Endothelial cell of umbilical vein (primary cell): ENCODE measurements around the gene CACNA1F. TPM values are rescaled to one million over a fixed set of nuclear protein-coding genes. Genes with fewer than 3 reads are reported as not detected.

Experiments used
- Bru-seq: library from RNA; stranded (reverse); fragments of 400-500 nt; gene quantifications from one replicate; lab custom pipeline; 2021; lab: Mats Ljungman, UMichigan
- BruChase-seq, 2 experiments: library from RNA; stranded (reverse); fragments of 400-500 nt; gene quantifications; one replicate each; lab custom pipeline; 2021; lab: Mats Ljungman, UMichigan
- BruUV-seq: library from RNA; stranded (reverse); fragments of 400-500 nt; replicated peaks from 2 replicates; lab custom pipeline; 2021; lab: Mats Ljungman, UMichigan
- CTCF ChIA-PET: fragments of 300-600, 350-600 bp; sonication (Branson Sonifier 250); formaldehyde crosslinking; loops from one replicate; lab custom pipeline; 2021; ENCODE audit warnings: antibody characterized with exemption, inconsistent platforms; lab: Charles Lee
- POLR2A ChIA-PET: fragments of 300-600, 350-600 bp; sonication (Branson Sonifier 250); formaldehyde crosslinking; loops from one replicate; lab custom pipeline; 2021; ENCODE audit warnings: antibody characterized with exemption, inconsistent platforms; lab: Charles Lee
- DNase-seq: peaks from one replicate; pipeline ENCODE4 v3.0.0-alpha.2; 2011; ENCODE audit warnings: low read depth, low spot score
- FAIRE-seq: peaks from 2 replicates; lab custom pipeline; 2011; peaks lifted over from hg19 to GRCh38; lab: Jason Lieb, UNC
- H2AFZ ChIP-seq: 2 replicates; pipeline ENCODE4 v1.6.0; 2012; ENCODE audit warnings: low read depth, low read length, control low read depth, inconsistent platforms
- H3K27ac ChIP-seq: 2 replicates; pipeline ENCODE4 v1.5.1; 2011; ENCODE audit warnings: low read depth, mild to moderate bottlenecking, control low read depth, low read length, moderate library complexity; ENCODE audit not compliant: insufficient read depth
- H3K27me3 ChIP-seq, 2 experiments: 2 replicates each; pipeline versions ENCODE4 v1.6.0 to v1.6.1; 2011; ENCODE audit warnings: low read length in 2 of 2, mixed read lengths in 1 of 2; ENCODE audit not compliant: control insufficient read depth in 2 of 2, insufficient read depth in 2 of 2
- H3K36me3 ChIP-seq, 2 experiments: 2 replicates in 1 of 2; 3 replicates in 1 of 2; pipeline ENCODE4 v1.5.1; 2011; ENCODE audit warnings: low read length in 2 of 2, mild to moderate bottlenecking in 1 of 2, moderate library complexity in 1 of 2; ENCODE audit not compliant: control insufficient read depth in 2 of 2, insufficient read depth in 2 of 2; ENCODE audit errors: extremely low read depth in 1 of 2
- H3K4me1 ChIP-seq: 3 replicates; pipeline ENCODE4 v1.5.1; 2011; ENCODE audit warnings: mild to moderate bottlenecking, low read length; ENCODE audit not compliant: control insufficient read depth, insufficient read depth; ENCODE audit errors: extremely low read depth
- H3K4me2 ChIP-seq: 2 replicates; pipeline ENCODE4 v1.6.1; 2011; ENCODE audit warnings: low read length, control low read depth, mixed read lengths; ENCODE audit not compliant: insufficient read depth
- H3K4me3 ChIP-seq, 3 experiments: fragments of 200-600 bp in 1 of 3; sonication (generic), shearing (Covaris generic) in 1 of 3; replicated peaks in 1 of 3; 2 replicates each; pipeline ENCODE4 v1.5.1; 2011 to 2016; ENCODE audit warnings: control low read depth in 3 of 3, low read length in 3 of 3, mild to moderate bottlenecking in 2 of 3, inconsistent platforms in 1 of 3, low read depth in 1 of 3, moderate library complexity in 1 of 3; ENCODE audit not compliant: insufficient read depth in 1 of 3
- H3K79me2 ChIP-seq: 2 replicates; pipeline ENCODE4 v1.6.0; 2012; ENCODE audit warnings: low read length, inconsistent platforms; ENCODE audit not compliant: control insufficient read depth, insufficient read depth
- H3K9ac ChIP-seq: replicated peaks from 2 replicates; pipeline ENCODE3; 2011; ENCODE audit warnings: low read length, control low read depth; ENCODE audit not compliant: insufficient read depth; ENCODE audit errors: extremely low read depth
- H3K9me1 ChIP-seq: replicated peaks from 3 replicates; pipeline ENCODE4 v1.6.0; 2011; ENCODE audit warnings: mild to moderate bottlenecking, low read length; ENCODE audit not compliant: control insufficient read depth, insufficient read depth; ENCODE audit errors: extremely low read depth
- H3K9me3 ChIP-seq: replicated peaks from 2 replicates; pipeline ENCODE4 v1.5.1; 2012; ENCODE audit warnings: low read length, inconsistent platforms; ENCODE audit not compliant: control insufficient read depth, insufficient read depth
- H4K20me1 ChIP-seq: replicated peaks from 2 replicates; pipeline ENCODE3; 2011; ENCODE audit warnings: mild to moderate bottlenecking, low read length; ENCODE audit not compliant: control insufficient read depth, insufficient read depth; ENCODE audit errors: extremely low read depth
- EZH2 ChIP-seq: IDR thresholded peaks from 2 replicates; pipeline ENCODE4 v1.6.1; 2012; ENCODE audit warnings: borderline replicate concordance, low read depth, mild to moderate bottlenecking, moderate library complexity, low read length, inconsistent platforms; ENCODE audit not compliant: severe bottlenecking
- FOS ChIP-seq: IDR thresholded peaks from 2 replicates; pipeline ENCODE4 v1.6.1; 2011; ENCODE audit warnings: mild to moderate bottlenecking, low read length, moderate library complexity, borderline replicate concordance; ENCODE audit not compliant: insufficient read depth
- GATA2 ChIP-seq: IDR thresholded peaks from 2 replicates; pipeline ENCODE4 v1.7.0; 2011; ENCODE audit warnings: low read depth, mild to moderate bottlenecking, moderate library complexity, mixed read lengths, low read length; ENCODE audit not compliant: insufficient read length, insufficient read depth
- JUN ChIP-seq: IDR thresholded peaks from 2 replicates; pipeline ENCODE4 v1.6.1; 2011; ENCODE audit warnings: borderline replicate concordance, low read depth; ENCODE audit not compliant: insufficient read length, insufficient read depth
- MYC ChIP-seq: IDR thresholded peaks from one replicate; pipeline ENCODE4 v1.6.1; 2011; ENCODE audit warnings: mild to moderate bottlenecking, low read depth, low read length
- POLR2A ChIP-seq: IDR thresholded peaks from 2 replicates; pipeline ENCODE4 v1.6.1; 2012; ENCODE audit warnings: low read depth, mild to moderate bottlenecking, control low read depth, low read length
- POLR2AphosphoS5 ChIP-seq: IDR thresholded peaks from 2 replicates; pipeline ENCODE4 v1.6.1; 2012; ENCODE audit warnings: low read depth, mild to moderate bottlenecking, control low read depth, low read length, moderate library complexity; ENCODE audit not compliant: insufficient read depth
- dilution Hi-C: fragments of 300-500 bp; cut with MboI; formaldehyde crosslinking; loops from one replicate; pipeline ENCODE4 v1.15.0; 2019; ENCODE audit warnings: low sequenced_read_pairs; ENCODE audit not compliant: extremely low pct_ligation_motif_present
- intact Hi-C: fragments of 100-400 bp; cut with micrococcal nuclease; formaldehyde crosslinking; loops from one replicate; pipeline ENCODE4 v1.10.0; 2022
- long read RNA-seq: library from polyadenylated mRNA; stranded (forward); transcript quantifications from one replicate; pipeline ENCODE4 v2.0.0, GENCODE V29; 2021
- polyA minus RNA-seq, 3 experiments: library from RNA; depleted of rRNA, polyadenylated mRNA; stranded (reverse); fragments of >200 nt; gene quantifications; 1 replicate in 1 of 3; 2 replicates in 2 of 3; pipeline ENCODE4 v1.2.3, GENCODE V29; 2011
- polyA plus RNA-seq, 4 experiments: library from polyadenylated mRNA; depleted of rRNA in 3 of 4; stranded (reverse) in 3 of 4; unstranded in 1 of 4; fragments of >200 nt; gene quantifications; 2 replicates each; pipeline versions ENCODE4 v1.2.1 to v1.2.3, GENCODE V29; 2011 to 2012; ENCODE audit warnings: missing spikeins in 1 of 4
- total RNA-seq: library from RNA; stranded (reverse); gene quantifications from 2 replicates; pipeline ENCODE4 v1.2.3, GENCODE V29; 2021
- TF ChIP-seq, protein P1 (sequence below), 2 donors: IDR thresholded peaks; 1 replicate in 1 of 2; 2 replicates in 1 of 2; pipeline ENCODE4 v1.5.1; 2011; ENCODE audit warnings: low read length in 2 of 2, mild to moderate bottlenecking in 2 of 2, moderate library complexity in 2 of 2, control low read depth in 1 of 2, inconsistent platforms in 1 of 2, low read depth in 1 of 2; ENCODE audit not compliant: insufficient read depth in 1 of 2; ENCODE audit errors: extremely low read depth in 1 of 2
- TF ChIP-seq, protein P2 (sequence below): IDR thresholded peaks from 2 replicates; pipeline ENCODE4 v1.6.1; 2011; ENCODE audit not compliant: insufficient read depth, insufficient read length

CACNA1F gene
- not detected in 2 replicates for total RNA-seq
- not detected in 2 replicates for polyA plus RNA-seq
- not detected in 2 replicates for polyA plus RNA-seq (2011; cell fraction: cytosol; rRNA removed)
- not detected in 2 replicates for polyA plus RNA-seq (2011; cell fraction: nucleus; rRNA removed)
- not detected in 2 replicates for polyA plus RNA-seq (2012)
- not detected in 2 replicates for polyA minus RNA-seq
- polyA minus RNA-seq (2011; cell fraction: cytosol; rRNA and poly(A)+ RNA removed): not detected
- not detected in 2 replicates for polyA minus RNA-seq (2011; cell fraction: nucleus; rRNA and poly(A)+ RNA removed)
- percentile 4 among the genes with signal in this experiment for Bru-seq, nascent RNA
- percentile 7 among the genes with signal in this experiment for BruChase-seq, experiment 1, labeled RNA remaining after a 6-hour chase
- BruChase-seq, experiment 2, labeled RNA remaining after a 2-hour chase: not detected
- long read RNA-seq: 0 reads

DNA sequence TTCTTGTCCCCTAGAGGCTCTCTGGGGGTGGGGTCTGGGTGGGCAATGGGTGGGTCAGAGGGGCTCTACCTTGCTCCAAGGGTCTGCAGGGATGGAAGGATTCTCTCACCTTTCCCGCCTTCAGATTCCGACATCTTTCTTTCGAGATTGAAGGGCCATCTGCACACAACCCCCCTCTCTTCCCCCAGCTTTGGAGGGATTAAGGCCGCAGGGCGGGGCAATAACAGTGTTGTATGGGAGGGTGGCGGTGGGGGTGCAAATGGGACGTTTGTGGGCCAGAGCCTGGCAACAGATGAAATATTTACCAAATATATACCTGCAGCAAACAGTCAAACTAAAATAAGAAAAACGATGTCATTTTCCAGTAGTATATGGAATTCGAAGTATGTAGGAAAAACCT lies at the start of gene CACNA1F:
CACNA1F (minus strand) TSS at position 165 of the 400 bp plus-strand sequence; CDS start at position 134, 31 bp downstream.
- no peak for FAIRE-seq
- H3K9ac ChIP-seq: no peak within 1 kb of the TSS

More for the DNA sequence above, at the start of gene CACNA1F:
- Histone ChIP-seq H3K4me2 (no peak within 1 kb of the TSS), H3K79me2 (no peaks in the 10 kb centered on the region), H3K27me3 (no peaks in the 10 kb centered on the region), H3K4me3 (no peak within 1 kb of the TSS), H2AFZ (peak within 1 kb of the TSS; percentile 59), H3K9me3 (no peaks in the 10 kb centered on the region), H3K27ac (no peak within 1 kb of the TSS), H3K36me3 (no peaks in the 10 kb centered on the region), H4K20me1 (no peaks in the 10 kb centered on the region), H3K9me1 (no peaks in the 10 kb centered on the region), H3K4me1 (peaks cover 2% of the 10 kb centered on the region)
- BruUV-seq: no TSS peak
- ChIA-PET POLR2A (no interaction called here), CTCF (interaction anchor here (0.9 kb wide), 1 partner anchor 40 kb away, joined by 4 read pairs; no protein-coding TSS in a partner anchor)
- intact Hi-C loops (no loop called here), dilution Hi-C loops (no loop called here)
- TF ChIP-seq, protein P1, sequence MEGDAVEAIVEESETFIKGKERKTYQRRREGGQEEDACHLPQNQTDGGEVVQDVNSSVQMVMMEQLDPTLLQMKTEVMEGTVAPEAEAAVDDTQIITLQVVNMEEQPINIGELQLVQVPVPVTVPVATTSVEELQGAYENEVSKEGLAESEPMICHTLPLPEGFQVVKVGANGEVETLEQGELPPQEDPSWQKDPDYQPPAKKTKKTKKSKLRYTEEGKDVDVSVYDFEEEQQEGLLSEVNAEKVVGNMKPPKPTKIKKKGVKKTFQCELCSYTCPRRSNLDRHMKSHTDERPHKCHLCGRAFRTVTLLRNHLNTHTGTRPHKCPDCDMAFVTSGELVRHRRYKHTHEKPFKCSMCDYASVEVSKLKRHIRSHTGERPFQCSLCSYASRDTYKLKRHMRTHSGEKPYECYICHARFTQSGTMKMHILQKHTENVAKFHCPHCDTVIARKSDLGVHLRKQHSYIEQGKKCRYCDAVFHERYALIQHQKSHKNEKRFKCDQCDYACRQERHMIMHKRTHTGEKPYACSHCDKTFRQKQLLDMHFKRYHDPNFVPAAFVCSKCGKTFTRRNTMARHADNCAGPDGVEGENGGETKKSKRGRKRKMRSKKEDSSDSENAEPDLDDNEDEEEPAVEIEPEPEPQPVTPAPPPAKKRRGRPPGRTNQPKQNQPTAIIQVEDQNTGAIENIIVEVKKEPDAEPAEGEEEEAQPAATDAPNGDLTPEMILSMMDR (IDR thresholded peaks at IDR 0.05; ENCODE audit: extremely low read depth in 1 of 2, insufficient read depth in 1 of 2, low read depth in 1 of 2, low read length in 2 of 2): no peak
- TF ChIP-seq POLR2AphosphoS5: no peak
- no peak for TF ChIP-seq MYC
- no peak for TF ChIP-seq GATA2
- no peak for TF ChIP-seq EZH2
- TF ChIP-seq, protein P2, sequence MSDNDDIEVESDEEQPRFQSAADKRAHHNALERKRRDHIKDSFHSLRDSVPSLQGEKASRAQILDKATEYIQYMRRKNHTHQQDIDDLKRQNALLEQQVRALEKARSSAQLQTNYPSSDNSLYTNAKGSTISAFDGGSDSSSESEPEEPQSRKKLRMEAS: no peak
- no peak for TF ChIP-seq FOS
- no peak for TF ChIP-seq POLR2A
- no peak for TF ChIP-seq JUN
- DNase-seq: no peak
